ENCODE data around the gene SYNC.

Gene SYNC

DNA sequence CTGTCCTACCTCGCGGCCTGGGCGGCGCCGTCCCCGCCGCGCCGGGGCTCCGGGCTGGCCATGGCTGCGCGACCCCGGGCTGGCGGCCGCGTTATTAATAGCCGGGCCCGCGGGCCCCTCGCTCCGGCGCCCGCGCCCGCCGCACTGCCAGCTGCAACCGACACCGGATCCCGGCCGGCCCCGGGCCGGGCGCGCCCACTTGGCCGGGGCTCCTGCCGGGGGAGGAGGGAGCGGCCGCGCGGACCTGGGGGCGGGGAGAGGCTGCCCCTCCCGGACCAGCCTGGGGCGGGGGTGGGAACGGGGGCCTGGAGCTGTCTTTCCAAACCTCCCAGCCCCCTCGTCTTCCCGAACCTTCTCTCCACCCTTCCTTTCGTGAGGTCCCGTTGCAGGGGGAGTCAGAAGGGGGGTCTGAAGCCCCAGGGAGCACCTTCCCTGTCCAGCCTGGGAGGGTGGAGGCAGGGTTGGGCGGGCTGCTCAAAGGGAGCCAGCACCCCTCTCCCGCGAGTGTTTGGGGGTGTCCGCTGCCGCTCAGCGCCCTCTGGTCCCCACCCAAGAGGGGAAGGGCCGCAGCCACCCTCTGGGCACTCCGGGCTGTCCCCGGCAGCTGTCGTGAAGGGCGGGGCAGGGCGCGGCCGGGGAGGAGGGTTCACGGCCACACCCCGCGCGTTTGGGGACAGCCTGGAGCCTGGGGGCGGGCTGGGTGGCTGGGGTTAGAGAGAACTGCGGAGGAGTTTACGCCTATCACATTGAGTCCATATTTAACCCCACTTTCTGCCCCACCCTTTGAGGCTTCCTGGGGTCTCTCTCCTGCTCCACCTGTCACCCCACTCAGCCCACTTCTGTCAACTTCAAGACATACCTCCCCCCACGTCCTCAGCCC is at the start of gene SYNC:
Gene SYNC (minus strand): TSS at position 172 of the 880 bp plus-strand sequence. CDS start 110 bp downstream, at position 62.
- DNase-seq: peak; percentile 21

DNA sequence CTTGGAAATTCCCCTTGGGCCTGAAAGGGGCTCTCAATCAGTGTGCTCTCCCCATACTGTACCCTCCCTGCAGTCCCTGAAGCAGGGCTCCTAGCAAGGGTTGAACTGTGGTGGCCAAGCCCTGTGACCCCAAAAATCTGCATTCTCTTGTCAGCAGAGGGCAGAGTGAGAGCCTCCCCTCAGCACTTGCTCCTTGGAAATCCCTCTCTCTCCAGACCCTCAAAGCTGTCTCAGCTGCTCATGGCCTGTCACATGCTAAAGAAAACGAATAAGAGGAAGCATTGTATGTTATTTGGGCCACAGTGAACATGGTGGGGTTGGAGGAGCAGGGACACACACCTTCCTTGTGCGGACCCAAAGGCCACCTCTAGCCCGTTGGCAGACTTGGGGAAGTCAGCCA is 47.2 kb upstream of the SYNC start:
- DNase-seq: no peak

DNA sequence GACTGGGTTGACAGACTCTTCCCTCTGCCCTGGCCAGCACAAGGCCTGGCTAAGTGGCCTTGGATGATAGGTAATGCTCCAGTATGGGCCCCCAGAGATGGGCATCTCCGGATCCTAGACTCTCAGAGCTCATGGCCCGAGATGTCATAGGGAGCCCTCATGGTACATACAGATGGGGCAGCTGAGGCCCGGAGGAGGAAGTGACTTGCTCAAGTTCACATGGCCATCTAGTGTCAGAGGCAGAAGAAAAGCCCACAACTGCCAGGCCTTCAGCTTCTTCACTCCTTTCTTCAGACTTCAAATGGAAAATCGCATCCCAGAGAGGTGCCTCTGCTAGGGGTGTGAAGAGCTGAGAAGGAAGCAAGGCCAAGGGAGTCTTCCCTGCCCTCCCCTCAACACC is 46.8 kb upstream of the SYNC start:
- no peak for DNase-seq

DNA sequence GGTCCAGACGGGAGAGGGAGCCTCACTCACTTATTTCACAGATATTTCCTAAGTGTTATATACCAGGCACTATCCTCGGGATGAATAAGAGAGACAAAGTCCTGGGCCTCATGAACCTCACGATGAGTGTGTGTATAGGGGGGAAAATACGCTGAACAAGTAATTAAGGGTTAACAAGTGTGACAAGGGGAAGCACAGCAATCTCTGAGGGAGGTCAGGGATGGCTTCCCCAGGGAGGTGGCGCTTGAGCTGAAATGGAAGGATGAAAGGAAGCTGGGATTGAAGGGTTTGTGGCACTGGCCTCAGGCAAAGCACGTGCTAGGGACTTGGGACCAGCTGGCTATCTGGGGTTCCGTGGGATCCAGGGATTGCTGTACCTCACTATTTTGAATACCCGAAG is 46.4 kb upstream of the SYNC start:
- no peak for DNase-seq

DNA sequence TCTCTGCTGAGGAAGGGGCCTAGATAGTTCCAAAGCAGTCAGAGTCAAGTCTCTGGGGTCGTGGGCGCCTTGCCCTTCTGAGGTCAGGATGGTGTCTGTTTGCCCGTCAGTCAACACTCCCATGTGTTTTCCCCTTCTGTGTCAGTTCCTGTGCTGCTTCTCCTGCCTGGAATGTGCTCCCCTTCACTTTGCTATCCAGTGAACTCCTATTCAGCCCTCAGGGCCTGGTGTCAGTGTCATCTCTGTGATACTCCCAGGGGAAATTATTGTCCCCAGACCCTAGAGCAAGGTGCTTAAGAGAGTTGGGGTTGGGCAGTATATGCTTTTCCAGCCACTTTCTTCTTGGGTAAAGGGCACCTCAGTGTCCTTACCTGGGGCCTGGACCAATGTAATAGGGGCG is 45.8 kb upstream of the SYNC start:
- DNase-seq: no peak

DNA sequence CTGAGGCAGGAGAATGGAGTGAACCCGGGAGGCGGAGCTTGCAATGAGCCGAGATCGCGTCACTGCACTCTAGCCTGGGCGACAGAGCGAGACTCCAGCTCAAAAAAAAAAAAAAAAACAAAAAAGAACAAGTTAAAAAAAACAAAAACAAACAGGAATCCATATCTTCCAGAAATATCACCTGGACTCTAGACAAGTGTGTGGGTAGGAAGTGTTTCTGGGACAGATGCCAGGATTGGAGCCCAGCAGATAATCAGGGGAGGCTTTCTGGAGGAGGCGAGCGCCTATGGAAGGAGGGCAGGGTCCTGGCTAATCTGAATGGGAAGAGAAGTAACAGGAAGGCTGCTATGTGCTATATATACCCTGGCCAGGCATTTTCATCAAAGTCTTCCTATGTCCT is 43.6 kb upstream of the SYNC start:
- DNase-seq: no peak

DNA sequence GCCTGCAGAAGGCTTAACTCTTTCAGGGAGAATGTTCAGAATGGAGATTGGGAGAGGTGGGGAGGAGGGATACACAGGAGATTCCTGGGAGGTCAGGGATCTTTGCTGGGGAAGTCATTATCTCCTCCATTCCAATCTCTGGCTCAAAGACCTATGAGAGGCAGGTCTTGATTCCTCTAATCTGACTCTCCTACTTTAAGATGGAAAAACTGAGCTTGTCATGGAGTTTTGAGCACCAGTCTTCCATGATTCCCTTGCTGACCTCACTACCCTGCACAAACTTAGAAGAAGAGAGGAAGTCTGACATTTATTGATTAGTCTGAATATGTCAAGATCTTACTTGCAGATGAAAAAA is 41.5 kb upstream of the SYNC start:
- no peak for DNase-seq

DNA sequence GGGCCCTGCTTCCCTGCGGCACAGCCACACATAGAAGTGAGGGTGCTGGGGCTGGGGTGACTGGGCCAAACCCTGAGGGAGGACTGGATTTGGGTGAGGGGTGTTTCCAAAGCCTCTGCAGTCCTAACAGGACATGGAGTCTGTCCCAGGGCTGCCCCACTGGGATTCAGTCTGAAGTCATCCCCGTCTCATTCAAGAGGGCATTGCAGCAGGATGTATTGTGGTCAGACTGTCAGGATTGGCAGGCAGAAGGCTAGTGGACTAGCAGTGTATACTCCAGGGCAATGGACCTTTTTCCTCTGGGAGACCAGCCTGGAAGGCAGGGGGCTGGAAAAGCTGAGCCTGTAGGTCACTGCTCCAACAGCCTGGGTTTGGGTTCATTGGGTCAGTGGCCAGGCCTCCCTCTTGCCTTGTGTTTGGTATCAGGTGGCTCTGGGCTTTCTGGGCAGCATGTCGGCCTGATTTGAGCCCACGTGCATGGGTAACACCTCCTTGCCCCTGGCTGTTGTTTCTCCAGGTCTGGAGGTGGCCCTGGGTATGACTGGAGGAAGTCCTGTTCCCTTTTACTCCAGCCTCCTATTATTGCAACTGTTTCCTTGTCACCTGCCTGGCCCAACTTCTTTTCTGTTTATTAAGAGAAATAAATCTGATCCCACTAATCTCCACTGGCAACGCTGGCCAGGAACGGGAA is 41.0 kb upstream of the SYNC start:
- DNase-seq: no peak

DNA sequence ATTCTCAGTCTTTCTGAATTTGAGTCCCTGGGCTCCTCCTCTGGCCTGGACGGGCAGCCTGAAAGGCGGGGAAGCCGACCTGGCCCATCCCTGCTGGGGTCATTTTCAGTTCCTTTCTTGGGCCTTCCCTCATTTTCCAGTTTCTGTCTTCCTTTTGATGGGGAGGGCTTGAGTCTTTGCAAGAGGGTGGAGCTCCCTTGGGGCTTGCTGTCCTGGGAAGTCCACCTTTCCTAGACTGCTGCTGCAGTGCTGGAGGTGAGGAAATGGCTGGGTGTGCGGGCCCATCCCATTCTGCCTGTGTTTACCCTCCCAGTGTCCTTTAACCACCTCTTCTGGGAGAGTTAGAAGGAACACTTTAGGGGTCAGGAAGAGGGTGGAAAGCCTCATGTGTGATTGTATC is 40.4 kb upstream of the SYNC start:
- no peak for DNase-seq

DNA sequence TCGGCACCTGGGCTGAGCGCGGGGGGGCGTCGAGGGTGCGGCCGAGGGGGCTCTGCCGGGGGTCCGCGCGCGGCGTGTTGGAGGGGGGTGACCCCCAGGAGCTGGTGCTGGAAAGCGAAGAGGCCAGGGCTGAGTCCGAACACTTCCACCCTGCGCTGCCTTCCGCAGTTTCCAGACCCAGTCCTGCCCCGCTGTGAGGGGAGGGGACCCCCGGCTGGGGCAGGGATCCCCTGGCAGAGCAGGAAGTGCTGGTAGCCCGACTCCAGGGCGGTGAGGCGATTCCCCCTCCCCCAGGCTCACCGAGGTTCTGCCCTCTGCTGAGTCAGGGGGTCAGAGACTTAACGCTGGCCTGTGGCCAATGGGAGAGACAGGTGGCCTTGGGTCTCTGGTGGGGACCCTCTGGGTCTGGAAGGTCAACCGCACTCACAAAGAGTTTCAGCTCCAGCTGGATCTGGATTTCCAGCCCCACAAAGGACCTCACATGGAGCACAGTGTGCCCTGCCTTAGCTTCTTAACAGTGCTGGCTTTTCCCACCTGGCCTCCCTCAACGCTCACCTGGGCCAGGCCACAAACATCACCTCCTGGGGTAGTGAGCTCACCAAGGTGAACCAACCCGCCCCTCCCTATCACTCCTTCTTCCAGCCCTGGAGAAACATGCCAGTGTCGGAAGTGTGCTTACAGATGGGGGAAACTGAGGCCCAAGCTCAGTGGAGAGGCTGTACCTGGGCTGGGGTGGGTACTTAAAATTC is 39.8 kb upstream of the SYNC start:
- DNase-seq: no peak

DNA sequence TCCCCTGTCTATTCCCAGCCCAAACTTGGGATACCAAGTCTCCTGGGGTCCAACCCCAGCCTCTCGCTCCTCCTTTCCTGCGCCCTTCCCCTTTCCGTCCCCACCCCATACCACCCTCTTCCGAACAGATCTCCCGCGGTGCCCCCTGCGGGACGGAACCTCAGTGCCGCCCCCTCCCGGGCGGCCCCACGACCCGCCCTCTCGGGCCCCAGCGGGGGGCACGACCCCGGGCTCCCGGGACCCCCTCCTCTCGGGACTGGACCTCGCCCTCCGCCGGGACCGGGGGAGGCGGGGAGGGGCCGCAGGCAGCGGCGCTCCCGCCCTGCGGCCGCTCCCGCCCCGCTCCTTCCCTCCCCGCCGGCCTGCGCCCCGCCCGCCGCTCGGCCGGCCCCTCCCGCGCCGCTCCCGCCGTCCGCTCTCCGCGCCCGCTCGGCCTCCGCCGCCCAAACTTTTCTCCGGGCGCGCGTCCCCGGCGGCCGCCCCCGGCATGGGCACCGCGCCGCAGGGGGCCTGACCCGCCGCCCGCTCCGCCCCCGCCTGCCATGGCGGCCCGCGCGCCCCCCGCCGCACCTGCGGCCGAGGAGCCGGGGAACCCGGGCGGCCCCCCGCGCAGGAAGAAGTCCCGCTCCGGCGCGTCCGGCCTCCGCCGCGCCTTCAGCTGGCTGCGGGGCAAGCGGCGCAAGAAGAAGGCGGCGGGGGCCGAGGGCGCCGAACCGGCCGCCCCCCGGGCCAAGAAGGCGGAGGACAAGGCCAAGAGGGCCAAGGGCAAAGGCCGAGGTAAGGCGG is 39.0 kb upstream of the SYNC start:
- DNase-seq: no peak

DNA sequence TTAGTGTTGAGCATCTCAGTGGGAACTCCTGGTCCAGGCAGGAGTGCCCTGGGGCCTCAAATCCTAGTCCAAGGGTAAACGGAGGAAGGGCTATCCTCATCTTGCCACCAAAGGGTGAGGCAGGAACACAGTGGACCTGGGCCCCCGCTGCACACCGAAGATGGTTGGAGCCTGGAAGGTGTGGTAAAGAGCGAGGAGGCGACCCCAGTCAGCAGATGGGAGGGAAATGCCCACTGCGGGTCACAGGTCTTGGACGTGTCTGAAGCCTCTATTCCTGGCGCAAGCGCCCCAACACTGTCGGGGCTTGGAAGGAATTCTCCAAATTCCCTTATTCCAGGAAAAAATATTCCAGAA is 38.5 kb upstream of the SYNC start:
- no peak for DNase-seq

DNA sequence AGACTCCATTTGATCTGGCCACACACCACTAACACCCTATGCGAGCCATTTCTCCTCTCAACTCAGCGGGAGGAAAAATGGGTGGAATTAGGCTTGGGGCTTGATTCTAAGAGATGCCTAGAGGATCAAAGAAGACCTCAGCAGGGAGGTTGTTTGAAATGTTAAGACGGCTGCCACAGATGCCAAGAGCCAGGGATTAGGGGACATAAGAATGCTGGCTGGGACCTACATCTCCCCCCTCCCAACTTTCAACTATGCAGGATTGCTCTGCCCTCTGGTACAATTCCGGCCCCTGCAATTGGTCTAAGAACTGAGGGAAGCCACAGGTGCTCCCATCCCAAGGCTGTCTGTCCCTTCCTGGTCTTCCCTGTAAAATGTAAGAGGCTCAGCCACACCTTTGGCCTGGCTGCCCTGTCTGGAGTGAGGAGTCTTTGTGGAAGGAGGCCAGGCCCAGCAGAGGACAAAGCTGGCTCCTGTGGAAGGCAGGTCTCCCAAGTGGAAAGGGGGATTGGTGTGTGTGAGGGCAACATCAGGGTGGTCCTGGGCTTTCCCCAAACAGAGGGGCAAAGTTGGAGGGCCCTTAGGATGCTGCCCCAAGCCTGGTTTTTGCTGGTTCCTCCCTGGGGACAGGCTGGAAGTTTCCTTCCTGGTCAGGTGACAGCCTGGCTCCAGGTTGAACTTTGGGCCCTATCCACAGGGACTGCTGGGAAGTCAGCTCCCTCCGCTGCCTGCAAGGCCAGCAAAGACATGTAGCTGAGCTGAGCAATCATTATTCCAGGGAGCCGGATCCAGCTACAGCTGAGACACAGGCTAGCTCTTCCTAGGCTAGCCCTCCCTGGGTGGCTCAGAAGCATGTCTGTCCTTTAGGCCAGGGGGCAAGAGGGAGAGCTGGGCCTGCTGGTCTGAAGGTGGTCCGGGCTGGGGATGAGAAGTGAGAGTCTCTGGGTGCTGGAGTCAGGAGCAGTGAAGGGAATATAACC is 34.5 kb upstream of the SYNC start:
- DNase-seq: no peak

DNA sequence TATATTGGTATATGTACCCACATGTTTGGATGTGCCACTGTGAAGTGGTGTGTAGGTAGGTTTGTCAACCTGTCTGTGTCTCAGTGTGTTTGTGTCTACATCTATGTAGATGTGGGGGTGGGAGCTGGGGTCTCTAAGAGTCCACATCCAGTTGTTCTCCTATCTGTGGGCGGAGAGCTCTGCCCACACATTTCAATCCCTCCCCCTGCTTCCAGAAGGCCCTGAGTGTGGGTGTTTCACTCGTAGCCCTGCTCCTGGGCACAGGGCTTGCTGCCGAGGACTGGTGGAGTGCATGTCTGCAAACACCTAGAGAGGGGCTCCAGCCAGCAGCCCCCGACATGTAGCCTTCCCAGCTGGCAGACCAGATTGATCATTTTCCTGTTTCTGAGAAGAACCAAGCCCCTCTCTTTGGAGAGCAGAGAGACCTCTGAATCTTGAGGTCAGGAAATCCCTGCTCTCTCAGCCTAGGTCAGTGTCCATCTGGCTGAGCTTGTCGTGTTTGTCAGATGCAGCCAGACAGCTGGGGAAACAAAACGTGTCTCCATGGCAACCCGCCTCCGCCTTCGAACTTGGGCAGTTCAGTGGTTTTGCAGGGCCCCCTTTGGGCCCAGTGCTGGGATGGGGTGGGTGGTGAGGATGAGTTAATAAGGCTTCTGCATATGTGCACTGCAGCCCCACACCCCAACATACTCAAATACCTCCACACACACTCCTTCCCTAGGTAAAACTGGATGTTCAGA is 31.2 kb upstream of the SYNC start:
- DNase-seq: no peak

DNA sequence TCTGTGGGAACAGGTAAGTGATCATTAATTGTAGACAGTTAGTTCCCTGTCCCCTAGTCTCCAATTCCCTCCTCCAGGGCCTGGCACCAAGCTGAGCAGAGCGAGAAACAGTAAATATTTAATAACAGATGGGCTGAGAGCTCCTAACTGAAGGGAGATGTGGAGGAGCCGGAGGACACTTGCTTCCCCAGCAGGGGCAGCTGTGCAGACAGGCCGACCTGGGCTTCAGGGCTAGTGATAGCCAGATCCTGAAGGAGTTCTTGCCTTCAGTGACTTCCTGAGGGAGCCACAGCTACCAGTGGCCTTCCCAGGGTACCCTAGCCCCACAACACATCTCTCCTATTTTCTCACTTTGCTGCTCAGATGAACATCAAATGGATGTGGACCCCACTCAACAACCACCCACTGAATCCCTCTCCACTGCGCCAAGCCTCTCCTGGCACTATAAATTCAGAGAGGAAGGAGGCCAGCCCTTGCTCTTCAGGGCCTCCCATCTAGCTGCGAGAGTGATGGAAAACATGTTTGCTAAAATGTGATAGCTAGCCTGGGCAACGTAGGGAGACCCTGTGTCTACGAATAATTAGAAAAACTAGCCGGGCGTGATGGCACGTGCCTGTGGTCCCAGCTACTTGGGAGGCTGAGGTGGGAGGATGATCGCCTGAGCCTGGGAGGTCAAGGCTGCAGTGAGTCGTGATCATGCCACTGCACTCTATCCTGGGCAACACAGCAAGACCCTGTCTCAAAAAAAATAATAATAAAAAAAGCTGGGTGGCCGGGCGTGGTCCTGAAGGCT is 26.9 kb upstream of the SYNC start:
- no peak for DNase-seq

DNA sequence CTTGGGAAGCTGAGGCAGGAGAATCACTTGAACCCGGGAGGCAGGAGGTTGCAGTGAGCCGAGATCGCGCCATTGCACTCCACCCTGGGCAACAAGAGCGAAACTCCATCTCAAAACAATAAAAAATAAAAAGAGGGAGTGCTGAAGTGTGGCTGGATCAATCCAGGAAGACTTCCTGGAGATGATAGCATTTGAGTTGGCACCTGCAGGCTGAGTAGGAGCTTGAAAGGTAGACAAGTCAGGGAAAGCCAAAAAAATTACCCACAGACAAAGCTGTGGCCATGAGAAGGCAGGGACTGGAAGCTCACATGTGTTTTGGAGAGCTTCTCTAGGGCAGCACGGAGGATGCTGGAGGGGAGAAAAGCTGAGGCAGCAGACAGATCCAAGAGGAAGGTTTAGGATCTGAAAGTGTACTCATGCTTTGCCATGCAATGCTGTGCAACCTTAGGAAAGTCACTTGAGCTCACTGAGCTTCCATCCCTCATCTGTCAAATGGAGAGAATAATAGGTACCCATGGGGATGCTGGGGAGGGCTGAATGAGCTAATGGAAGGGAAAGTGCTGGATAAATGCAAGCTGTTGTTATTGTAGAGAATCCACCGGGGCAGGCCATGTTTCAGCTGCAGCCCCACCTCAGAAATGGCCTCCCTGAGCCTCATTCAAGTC is 26.0 kb upstream of the SYNC start:
- DNase-seq: no peak

DNA sequence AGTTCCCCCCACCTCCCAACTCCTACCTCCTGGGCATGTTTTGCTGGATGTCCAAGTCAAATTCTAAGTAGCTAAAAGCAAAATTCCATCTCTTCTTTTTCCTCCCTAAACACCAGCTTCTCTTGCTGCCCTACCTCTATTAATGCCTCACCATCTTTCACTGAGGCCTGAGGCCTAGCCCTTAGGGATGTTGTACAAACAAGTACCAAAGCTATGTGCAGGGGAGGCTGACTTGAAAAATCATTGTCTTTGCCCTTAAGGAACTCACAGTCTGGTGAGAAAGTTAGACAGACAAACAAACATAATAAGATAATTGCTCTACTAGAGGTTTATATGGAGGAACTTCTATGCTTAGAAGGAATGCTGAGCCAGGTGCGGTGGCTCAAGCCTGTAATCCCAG is 25.3 kb upstream of the SYNC start:
- DNase-seq: no peak

DNA sequence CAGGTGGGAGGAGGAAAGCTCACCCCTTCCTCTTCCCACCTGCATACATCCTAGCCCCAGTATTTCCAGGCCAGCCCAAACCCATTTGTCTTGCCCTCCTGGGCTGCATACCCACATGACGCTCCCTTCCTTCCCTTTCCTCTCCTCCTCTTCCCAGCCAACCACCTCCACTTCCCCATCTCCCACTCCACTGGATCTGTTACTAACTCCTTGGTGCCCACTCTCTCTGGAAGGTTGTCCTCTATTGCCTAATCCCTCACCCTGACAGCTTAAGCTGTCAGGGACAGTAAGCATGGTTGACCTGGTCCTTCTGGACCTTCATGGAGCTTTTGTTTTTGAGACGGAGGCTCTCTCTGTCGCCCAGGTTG is 23.0 kb upstream of the SYNC start:
- no peak for DNase-seq
